A549 treated with CORT108297 at 1 μM for 4 hours (cell line): ENCODE data around the gene CHRM1. TPM values are rescaled to one million over a fixed set of nuclear protein-coding genes. Genes with fewer than 3 reads are reported as not detected.

ENCODE experiments used
- total RNA-seq: library from RNA; stranded (reverse); fragments of 200-300 nt; extraction: Qiagen RNA extraction; gene quantifications from 5 replicates; pipeline ENCODE4 v1.2.3, GENCODE V29; 2022

The CHRM1 gene
- total RNA-seq = 0.02 to 0.16 TPM (median 0.03 TPM) in 4 of 5 replicates, not detected in the other

GRCh38 chr11:62921201-62921572 is at the start of gene CHRM1:
Gene CHRM1 (minus strand): TSS chr11:62921363. CDS start chr11:62911100, 10,263 bp downstream.

GRCh38 chr11:62880803-62881578 is 40.2 kb downstream of the CHRM1 start, which contains the start of gene SLC3A2:
Gene SLC3A2 (plus strand): TSS chr11:62880896. CDS start chr11:62881024, 128 bp downstream.

Other genes with a start within 250 kb of the CHRM1 start
- 24.6 to 39.0 TPM (median 37.5 TPM) in 5 replicates for gene UQCC3, start 249.7 kb downstream of the CHRM1 start, total RNA-seq
- 3.6 to 6.2 TPM (median 5.3 TPM) in 5 replicates for gene LBHD1, start 249.1 kb downstream of the CHRM1 start, total RNA-seq
- gene UBXN1, start 242.3 kb downstream of the CHRM1 start, total RNA-seq = 106 to 130 TPM (median 120 TPM) in 5 replicates
- gene LRRN4CL, start 231.8 kb downstream of the CHRM1 start, total RNA-seq = 0.04 to 0.21 TPM (median 0.05 TPM) in 4 of 5 replicates, not detected in the other
- 60.0 to 87.1 TPM (median 74.6 TPM) in 5 replicates for gene BSCL2, start 213.9 kb downstream of the CHRM1 start, total RNA-seq
- gene GNG3, start 213.7 kb downstream of the CHRM1 start, total RNA-seq = not detected in 5 replicates
- 37.2 to 44.0 TPM (median 41.2 TPM) in 5 replicates for gene HNRNPUL2, start 193.9 kb downstream of the CHRM1 start, total RNA-seq
- 28.7 to 36.6 TPM (median 32.6 TPM) in 5 replicates for gene TTC9C, start 192.9 kb downstream of the CHRM1 start, total RNA-seq
- 1.1 to 1.9 TPM (median 1.6 TPM) in 5 replicates for gene ZBTB3, start 167.2 kb downstream of the CHRM1 start, total RNA-seq
- gene POLR2G, start 159.8 kb downstream of the CHRM1 start, total RNA-seq = 170 to 189 TPM (median 182 TPM) in 5 replicates
- 11.0 to 17.5 TPM (median 16.0 TPM) in 5 replicates for gene TAF6L, start 150.0 kb downstream of the CHRM1 start, total RNA-seq
- gene TMEM179B, start 134.0 kb downstream of the CHRM1 start, total RNA-seq = 67.4 to 99.6 TPM (median 90.7 TPM) in 5 replicates
- 18.0 to 32.7 TPM (median 32.4 TPM) in 5 replicates for gene TMEM223, start 129.4 kb downstream of the CHRM1 start, total RNA-seq
- 45.8 to 57.7 TPM (median 52.5 TPM) in 5 replicates for gene NXF1, start 115.9 kb downstream of the CHRM1 start, total RNA-seq
- 19.9 to 27.8 TPM (median 25.5 TPM) in 5 replicates for gene STX5, start 89.3 kb downstream of the CHRM1 start, total RNA-seq
- gene TEX54, start 88.5 kb downstream of the CHRM1 start, total RNA-seq = not detected in 5 replicates
- 78.6 to 86.1 TPM (median 84.6 TPM) in 5 replicates for gene WDR74, start 81.8 kb downstream of the CHRM1 start, total RNA-seq
- gene SLC3A2, start 40.5 kb downstream of the CHRM1 start, total RNA-seq = 904 to 1,141 TPM (median 1,030 TPM) in 5 replicates
- not detected in 5 replicates for gene SLC22A6, start 63.6 kb upstream of the CHRM1 start, total RNA-seq
- gene SLC22A8, start 94.5 kb upstream of the CHRM1 start, total RNA-seq = not detected in 5 replicates
- not detected in 5 replicates for gene SLC22A24, start 222.9 kb upstream of the CHRM1 start, total RNA-seq